Spinal cord (tissue), 10 donors: Measurements from ENCODE around the gene KIF7. TPM values are rescaled to one million over a fixed set of nuclear protein-coding genes. Genes with fewer than 3 reads are reported as not detected.

Source experiments
- DNase-seq, 6 donors: peaks; one replicate each; pipeline versions ENCODE4 v3.0.0 to v3.0.0-alpha.2; 2013 to 2015; ENCODE audit warnings: low spot score in 6 of 6, low read depth in 4 of 6
- H3K27ac ChIP-seq: one replicate; pipeline ENCODE4 v1.5.1; 2013; ENCODE audit warnings: low read depth, low read length, control low read depth
- H3K27me3 ChIP-seq: one replicate; pipeline ENCODE4 v1.6.1; 2013; ENCODE audit warnings: low read length; ENCODE audit not compliant: control insufficient read depth, insufficient read depth
- H3K36me3 ChIP-seq: one replicate; pipeline ENCODE4 v1.6.1; 2013; ENCODE audit warnings: low read length; ENCODE audit not compliant: control insufficient read depth, insufficient read depth
- H3K4me1 ChIP-seq: one replicate; pipeline ENCODE4 v1.6.1; 2013; ENCODE audit warnings: low read length; ENCODE audit not compliant: control insufficient read depth, insufficient read depth
- H3K4me3 ChIP-seq: one replicate; pipeline ENCODE4 v1.5.1; 2013; ENCODE audit warnings: low read depth, low read length, control low read depth
- H3K9me3 ChIP-seq: one replicate; pipeline ENCODE4 v1.6.1; 2013; ENCODE audit warnings: low read length; ENCODE audit not compliant: control insufficient read depth, insufficient read depth
- WGBS: methylation state at CpG from one replicate; pipeline ENCODE4 v1.1.5; 2013; ENCODE audit warnings: missing lambda C conversion rate; ENCODE audit not compliant: insufficient coverage; 5-methylcytosine and 5-hydroxymethylcytosine counted together
- polyA plus RNA-seq, 2 donors: library from polyadenylated mRNA; unstranded; fragments of 120-200 nt; gene quantifications; one replicate each; pipeline ENCODE4 v1.2.1, GENCODE V29; 2013; ENCODE audit not compliant: insufficient read length in 2 of 2
- total RNA-seq, 2 donors: library from RNA; depleted of rRNA in 1 of 2; stranded (reverse); fragments of 120-200 nt in 1 of 2; fragments of >200 nt in 1 of 2; gene quantifications; one replicate each; pipeline versions ENCODE4 v1.2.3 to v1.2.4, GENCODE V29; 2013 to 2014
- donor health status: healthy.

The KIF7 gene
- total and polyA plus RNA-seq, 4 donors, result 5.4 to 14.7 (median 11.4) TPM

- peak overlapping the region; percentile 40 for H3K27ac ChIP-seq
- H3K27me3 ChIP-seq, result no peaks in the 10 kb centered on the region
- H3K4me1 ChIP-seq, result peaks cover 16% of the 10 kb centered on the region
- WGBS, result 100% methylated on average over 1 of the region's 13 CpGs
- peak in 1 of 6 donors; percentile 35 for DNase-seq
- H3K9me3 ChIP-seq, result no peaks in the 10 kb centered on the region
- no peaks in the 10 kb centered on the region for H3K36me3 ChIP-seq
- H3K4me3 ChIP-seq, result peak overlapping the region; percentile 40
These were observed 9.4 kb upstream of the KIF7 start for GRCh38 chr15:89664441-89665350.

- 76% methylated on average over 11 of the region's 11 CpGs for WGBS
- Histone ChIP-seq H3K9me3 (no peaks in the 10 kb centered on the region), H3K4me3 (no peak overlapping the region), H3K27me3 (no peaks in the 10 kb centered on the region), H3K27ac (peak overlapping the region; percentile 53), H3K36me3 (no peaks in the 10 kb centered on the region), H3K4me1 (peaks cover 16% of the 10 kb centered on the region)
- DNase-seq, result peak in 1 of 6 donors; percentile 59
These were observed 7.8 kb upstream of the KIF7 start for GRCh38 chr15:89662893-89663626.

GRCh38 chr15:89660556-89660955, 5.3 kb upstream of the KIF7 start:
- WGBS, result no CpG with 5 or more reads among the region's 2 CpGs
- no peak overlapping the region for H3K27ac ChIP-seq
- DNase-seq, result no peak
- peaks cover 11% of the 10 kb centered on the region for H3K4me1 ChIP-seq
- H3K27me3 ChIP-seq, result no peaks in the 10 kb centered on the region
- no peaks in the 10 kb centered on the region for H3K36me3 ChIP-seq
- H3K9me3 ChIP-seq, result no peaks in the 10 kb centered on the region
- H3K4me3 ChIP-seq, result no peak overlapping the region

- WGBS, result 88% methylated on average over 1 of the region's 2 CpGs
- Histone ChIP-seq H3K36me3 (no peaks in the 10 kb centered on the region), H3K27me3 (peaks cover 3% of the 10 kb centered on the region), H3K9me3 (no peaks in the 10 kb centered on the region), H3K4me3 (no peak overlapping the region), H3K4me1 (peaks cover 11% of the 10 kb centered on the region), H3K27ac (no peak overlapping the region)
- no peak for DNase-seq
These were observed 4.0 kb upstream of the KIF7 start for GRCh38 chr15:89659295-89659694.

GRCh38 chr15:89657686-89658200, 2.5 kb upstream of the KIF7 start:
- Histone ChIP-seq H3K27ac (no peak overlapping the region), H3K27me3 (peaks cover 3% of the 10 kb centered on the region), H3K36me3 (peaks cover 1% of the 10 kb centered on the region), H3K4me1 (peaks cover 15% of the 10 kb centered on the region), H3K4me3 (no peak overlapping the region), H3K9me3 (no peaks in the 10 kb centered on the region)
- no peak for DNase-seq
- 89% methylated on average over 3 of the region's 5 CpGs for WGBS

GRCh38 chr15:89656116-89656815, 999 bp upstream of the KIF7 start:
- Histone ChIP-seq H3K4me3 (no peak overlapping the region), H3K4me1 (peaks cover 15% of the 10 kb centered on the region), H3K36me3 (peaks cover 8% of the 10 kb centered on the region), H3K27ac (no peak overlapping the region), H3K27me3 (peaks cover 3% of the 10 kb centered on the region), H3K9me3 (no peaks in the 10 kb centered on the region)
- no peak for DNase-seq
- WGBS, result 80% methylated on average over 6 of the region's 7 CpGs

- 17% methylated on average over 13 of the region's 14 CpGs for WGBS
- peak overlapping the region; percentile 71 for H3K4me3 ChIP-seq
These were observed 936 bp downstream of the KIF7 start for GRCh38 chr15:89654301-89654761.

GRCh38 chr15:89653578-89653977, 1.7 kb downstream of the KIF7 start:
- peaks cover 15% of the 10 kb centered on the region for H3K4me1 ChIP-seq
- no peak overlapping the region for H3K4me3 ChIP-seq
- H3K27ac ChIP-seq, result no peak overlapping the region
- 100% methylated on average over 1 of the region's 2 CpGs for WGBS
- peaks cover 23% of the 10 kb centered on the region for H3K36me3 ChIP-seq
- no peak for DNase-seq
- peaks cover 3% of the 10 kb centered on the region for H3K27me3 ChIP-seq
- H3K9me3 ChIP-seq, result no peaks in the 10 kb centered on the region

More at GRCh38 chr15:89654301-89654761, 936 bp downstream of the KIF7 start:
- Histone ChIP-seq H3K9me3 (no peaks in the 10 kb centered on the region), H3K36me3 (peaks cover 15% of the 10 kb centered on the region), H3K27ac (no peak overlapping the region), H3K4me1 (peaks cover 15% of the 10 kb centered on the region), H3K27me3 (peaks cover 3% of the 10 kb centered on the region)
- DNase-seq, result no peak

GRCh38 chr15:89652666-89653065, 2.6 kb downstream of the KIF7 start:
- Histone ChIP-seq H3K4me3 (no peak overlapping the region), H3K36me3 (peaks cover 28% of the 10 kb centered on the region), H3K9me3 (no peaks in the 10 kb centered on the region), H3K27ac (no peak overlapping the region), H3K27me3 (peaks cover 3% of the 10 kb centered on the region), H3K4me1 (peaks cover 15% of the 10 kb centered on the region)
- 91% methylated on average over 15 of the region's 16 CpGs for WGBS
- DNase-seq, result no peak
